Inferior parietal cortex (tissue), 1 donor: Measurements from ENCODE around the gene METTL1.

ENCODE experiments used
- DNase-seq: peaks from one replicate; pipeline ENCODE4 v3.0.0-alpha.2; 2016; ENCODE audit errors: extremely low spot score

The METTL1 gene

GRCh38 chr12:57754411-57755193, 17.3 kb downstream of the METTL1 start, which contains the start of gene MARCHF9:
Gene MARCHF9, plus strand, starts transcription at chr12:57755103. Its CDS starts 426 bp downstream, at chr12:57755529.
- no peak for DNase-seq

- no peak for DNase-seq
Measured at GRCh38 chr12:57753756-57754337, 18.1 kb downstream of the METTL1 start.

GRCh38 chr12:57752668-57753000, 19.3 kb downstream of the METTL1 start:
- no peak for DNase-seq

- DNase-seq, result peak; percentile 100
Measured at GRCh38 chr12:57751788-57752667, 19.9 kb downstream of the METTL1 start, which contains the start of gene CDK4. Gene CDK4, minus strand, starts transcription at chr12:57752310. Its CDS starts 593 bp downstream, at chr12:57751717.

GRCh38 chr12:57751432-57751787, 20.5 kb downstream of the METTL1 start:
- no peak for DNase-seq

GRCh38 chr12:57750561-57751431, 21.1 kb downstream of the METTL1 start:
- no peak for DNase-seq

GRCh38 chr12:57749061-57749460, 22.8 kb downstream of the METTL1 start:
- DNase-seq, result no peak

- no peak for DNase-seq
Measured at GRCh38 chr12:57746025-57746424, 25.9 kb downstream of the METTL1 start.

GRCh38 chr12:57745485-57745881, 26.4 kb downstream of the METTL1 start:
- DNase-seq, result no peak

- DNase-seq, result peak; percentile 98
Measured at GRCh38 chr12:57744777-57745484, 27.0 kb downstream of the METTL1 start, which contains the start of gene TSPAN31. Gene TSPAN31, plus strand, starts transcription at chr12:57745039. Its CDS starts 116 bp downstream, at chr12:57745155.

GRCh38 chr12:57744194-57744776, 27.6 kb downstream of the METTL1 start:
- no peak for DNase-seq

- DNase-seq, result no peak
Measured at GRCh38 chr12:57743769-57744168, 28.1 kb downstream of the METTL1 start.

- no peak for DNase-seq
Measured at GRCh38 chr12:57741844-57742738, 29.8 kb downstream of the METTL1 start.

GRCh38 chr12:57741413-57741789, 30.5 kb downstream of the METTL1 start:
- no peak for DNase-seq

GRCh38 chr12:57740656-57741412, 31.1 kb downstream of the METTL1 start:
- DNase-seq, result no peak

- no peak for DNase-seq
Measured at GRCh38 chr12:57739914-57740538, 31.9 kb downstream of the METTL1 start.

- no peak for DNase-seq
Measured at GRCh38 chr12:57739387-57739786, 32.5 kb downstream of the METTL1 start.

- no peak for DNase-seq
Measured at GRCh38 chr12:57738661-57739237, 33.2 kb downstream of the METTL1 start, which contains the start of gene AGAP2. Gene AGAP2, minus strand, starts transcription at chr12:57738742. Its CDS starts 496 bp downstream, at chr12:57738246.
